ENCODE data around the gene DFFA.
"Not testable (repeated sequence)": the region's sequence is repeated elsewhere in the genome, so short reads cannot be mapped to it uniquely, and the experiment has no call there.

DFFA gene

DNA sequence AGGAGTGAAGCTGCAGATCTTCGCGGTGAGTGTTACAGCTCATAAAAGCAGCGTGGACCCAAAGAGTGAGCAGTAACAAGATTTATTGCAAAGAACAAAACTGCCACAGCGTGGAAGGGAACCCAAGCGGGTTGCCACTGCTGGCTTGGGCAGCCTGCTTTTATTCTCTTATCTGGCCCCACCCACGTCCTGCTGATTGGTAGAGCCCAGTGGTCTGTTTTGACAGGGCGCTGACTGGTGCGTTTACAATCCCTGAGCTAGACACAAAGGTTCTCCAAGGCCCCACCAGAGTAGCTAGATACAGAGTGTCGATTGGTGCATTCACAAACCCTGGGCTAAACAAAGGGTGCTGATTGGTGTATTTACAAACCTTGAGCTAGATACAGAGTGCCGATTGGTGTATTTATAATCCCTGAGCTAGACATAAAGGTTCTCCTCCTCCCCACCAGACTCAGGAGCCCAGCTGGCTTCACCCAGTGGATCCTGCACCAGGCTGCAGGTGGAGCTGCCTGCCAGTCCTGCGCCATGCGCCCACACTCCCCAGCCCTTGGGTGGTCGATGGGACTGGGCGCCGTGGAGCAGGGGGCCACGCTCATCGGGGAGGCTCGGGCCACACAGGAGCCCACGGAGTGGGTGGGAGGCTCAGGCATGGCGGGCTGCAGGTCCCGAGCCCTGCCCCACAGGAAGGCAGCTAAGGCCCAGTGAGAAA, 46.3 kb downstream of the DFFA start:
- DNase-seq: not testable (repeated sequence)

DNA sequence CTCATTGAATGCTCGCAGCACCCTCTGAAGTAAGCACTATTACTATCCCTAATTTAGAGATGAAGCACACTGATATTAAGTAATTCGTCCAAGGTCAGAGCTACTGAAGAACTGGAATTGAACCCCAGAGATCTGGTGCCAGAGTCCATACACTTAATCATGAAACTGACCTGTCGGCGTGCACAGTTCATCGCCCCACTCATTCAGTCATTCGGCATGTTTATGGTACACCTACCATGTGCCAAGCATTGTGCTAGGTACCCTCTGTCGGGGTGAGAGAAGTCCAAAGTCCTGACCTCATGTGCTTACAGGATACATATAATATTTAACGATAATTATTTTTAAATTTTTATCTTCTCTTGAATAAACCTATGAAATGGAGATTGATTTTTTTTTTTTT, 47.7 kb downstream of the DFFA start:
- DNase-seq: no peak

DNA sequence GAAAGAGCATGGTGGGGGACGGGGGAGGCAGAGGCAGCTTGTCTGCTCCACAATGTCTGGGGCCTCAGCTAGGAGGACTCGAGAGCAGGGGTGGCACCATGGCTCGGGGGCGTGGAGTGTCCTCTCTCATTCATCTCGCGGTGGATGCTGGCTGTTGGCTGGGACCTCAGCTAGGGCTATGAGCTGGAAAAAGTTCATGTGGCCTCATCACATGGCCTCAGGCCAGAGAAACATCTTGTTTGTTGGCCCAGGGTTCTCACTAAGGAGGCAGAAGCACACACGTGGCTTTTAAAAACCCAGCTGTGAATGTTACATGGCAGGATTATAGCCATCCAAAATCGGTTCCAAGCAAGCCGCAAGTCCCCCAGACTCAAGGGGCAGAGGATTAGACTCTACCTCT, 48.3 kb downstream of the DFFA start:
- no peak for DNase-seq

DNA sequence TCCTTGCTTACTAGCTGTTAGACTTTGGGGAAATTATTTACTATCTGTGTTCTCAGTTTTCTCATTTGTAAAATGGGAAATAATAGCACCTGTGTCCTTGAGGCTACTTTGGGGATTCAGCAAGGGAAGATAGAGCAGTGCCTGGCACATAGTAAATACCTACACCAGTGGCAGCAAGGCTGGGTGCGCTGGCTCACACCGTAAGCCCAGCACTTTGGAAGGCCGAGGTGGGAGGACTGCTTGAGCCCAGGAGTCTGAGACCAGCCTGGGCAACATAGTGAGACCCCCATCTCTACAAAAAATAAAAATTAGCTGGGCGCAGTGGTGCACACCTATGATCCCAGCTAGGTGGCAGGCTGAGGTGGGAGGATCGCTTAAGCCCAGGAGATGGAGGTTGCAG, 50.7 kb downstream of the DFFA start:
- no peak for DNase-seq

DNA sequence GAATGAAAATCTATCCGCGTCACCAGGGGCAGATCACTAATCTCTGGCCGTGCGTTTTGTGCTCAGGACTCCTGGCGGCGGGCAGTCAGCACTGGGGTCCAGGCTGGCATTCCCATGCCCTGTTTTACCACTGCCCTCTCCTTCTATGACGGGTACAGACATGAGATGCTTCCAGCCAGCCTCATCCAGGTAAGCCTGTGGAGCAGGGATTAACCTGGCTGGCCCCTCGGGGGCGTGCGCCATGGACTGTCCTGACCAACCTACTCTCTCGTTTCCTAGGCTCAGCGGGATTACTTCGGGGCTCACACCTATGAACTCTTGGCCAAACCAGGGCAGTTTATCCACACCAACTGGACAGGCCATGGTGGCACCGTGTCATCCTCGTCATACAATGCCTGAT, 53.0 kb downstream of the DFFA start:
- no peak for DNase-seq

DNA sequence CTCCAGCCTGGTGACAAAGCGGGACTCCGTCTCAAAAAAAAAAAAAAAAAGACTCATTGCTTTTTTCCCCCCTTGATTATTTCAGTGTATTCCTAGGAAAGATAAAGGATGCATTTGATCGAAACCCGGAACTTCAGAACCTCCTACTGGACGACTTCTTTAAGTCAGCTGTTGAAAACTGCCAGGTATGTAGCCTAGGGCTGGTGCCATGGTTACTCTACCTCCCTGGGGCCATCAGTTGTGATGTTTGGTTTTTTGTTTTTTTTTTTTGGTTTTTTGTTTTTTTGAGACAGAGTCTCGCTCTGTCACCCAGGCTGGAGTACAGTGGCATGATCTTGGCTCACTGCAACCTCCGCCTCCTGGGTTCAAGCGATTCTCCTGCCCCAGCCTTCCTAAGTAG, 53.6 kb downstream of the DFFA start:
- not testable (repeated sequence) for DNase-seq

DNA sequence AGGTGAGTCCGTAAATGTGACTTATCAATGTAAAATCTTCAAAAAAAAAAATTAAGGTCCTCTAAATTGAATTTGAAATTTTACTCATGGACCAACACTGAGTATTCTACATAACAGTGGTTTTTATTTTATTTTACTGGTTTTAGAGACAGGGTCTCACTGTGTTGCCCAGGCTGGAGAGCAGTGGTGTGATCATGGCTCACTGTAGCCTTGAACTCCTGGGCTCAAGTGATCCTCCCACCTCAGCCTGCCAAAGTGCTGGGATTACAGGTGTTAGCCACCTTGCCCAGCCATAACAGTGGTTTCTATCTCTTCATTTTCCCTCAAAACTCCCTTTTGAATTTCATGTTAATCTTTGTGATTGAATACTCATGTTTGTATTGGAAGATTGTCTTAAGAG, 56.4 kb downstream of the DFFA start:
- not testable (repeated sequence) for DNase-seq

DNA sequence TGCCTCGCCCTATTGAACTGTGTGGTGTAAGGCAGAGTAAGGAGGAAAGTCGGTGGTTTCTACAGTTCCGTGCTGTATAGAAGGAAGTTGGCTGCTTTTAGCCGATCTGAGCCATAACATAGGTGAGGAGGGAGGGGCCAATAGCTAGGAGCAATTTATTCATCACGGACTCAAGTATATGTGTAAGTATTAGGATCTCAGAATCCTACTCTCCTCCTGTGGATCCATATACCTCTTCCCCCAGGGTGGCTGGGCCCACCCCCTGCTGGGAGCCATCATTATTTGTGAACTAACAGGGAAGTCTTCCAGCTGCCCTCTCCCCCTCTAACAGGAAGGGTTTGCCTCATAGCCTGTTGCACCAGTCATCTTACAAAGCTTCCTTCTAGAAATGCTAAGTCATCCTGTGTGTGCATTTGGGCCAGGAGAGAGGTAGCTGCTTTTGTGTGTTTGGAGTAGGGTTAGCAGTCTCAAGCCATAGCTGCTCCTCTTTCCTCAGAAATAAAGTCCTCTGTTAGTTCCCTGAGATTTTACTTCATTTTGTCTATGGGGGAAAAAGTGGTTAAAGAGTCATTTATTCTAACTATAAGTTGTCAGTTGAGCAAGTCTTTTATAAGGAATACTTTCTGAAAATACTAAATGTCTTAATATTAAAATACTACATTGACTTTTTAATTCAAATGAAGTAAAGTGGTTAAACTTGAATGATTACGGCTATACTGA, 57.0 kb downstream of the DFFA start:
- DNase-seq: no peak

DNA sequence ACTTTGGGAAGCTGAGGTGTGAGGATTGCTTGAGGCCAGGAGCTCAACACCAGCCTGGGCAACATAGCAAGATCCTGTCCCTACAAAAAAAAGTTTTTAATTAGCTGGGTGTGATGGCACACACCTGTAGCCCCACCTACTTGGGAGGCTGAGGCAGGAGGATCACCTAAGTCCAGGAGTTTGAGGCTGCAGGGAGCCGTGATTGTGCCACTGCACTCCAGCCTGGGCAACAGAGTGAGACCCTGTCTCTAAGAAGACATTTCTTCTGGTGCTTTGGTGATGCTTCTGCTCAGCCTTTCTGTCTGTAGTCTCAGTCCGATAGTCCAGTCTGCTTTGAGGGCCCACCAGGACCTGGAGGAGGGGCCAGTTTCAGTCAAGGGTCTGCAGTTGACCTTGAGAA, 65.1 kb downstream of the DFFA start:
- no peak for DNase-seq

All from NCI-H146 (cell line).